Osteocyte (in vitro differentiated cells): Measurements from ENCODE around the gene TYK2. TPM values are rescaled to one million over a fixed set of nuclear protein-coding genes. Genes with fewer than 3 reads are reported as not detected.

Experiments
- DNase-seq: peaks from one replicate; pipeline ENCODE4 v3.0.0; 2021; ENCODE audit warnings: mixed read lengths; ENCODE audit not compliant: unreplicated experiment; ENCODE audit errors: extremely low spot score
- H3K27ac Mint-ChIP-seq: one replicate; pipeline ENCODE4 v1.8.0; 2021; ENCODE audit warnings: mild to moderate bottlenecking, mixed read lengths; ENCODE audit not compliant: unreplicated experiment
- H3K27me3 Mint-ChIP-seq: one replicate; pipeline ENCODE4 v1.8.0; 2021; ENCODE audit warnings: mixed read lengths; ENCODE audit not compliant: unreplicated experiment
- H3K36me3 Mint-ChIP-seq: one replicate; pipeline ENCODE4 v1.8.0; 2021; ENCODE audit warnings: mixed read lengths; ENCODE audit not compliant: unreplicated experiment
- H3K4me1 Mint-ChIP-seq: one replicate; pipeline ENCODE4 v1.8.0; 2021; ENCODE audit warnings: mixed read lengths; ENCODE audit not compliant: unreplicated experiment
- H3K4me3 Mint-ChIP-seq: one replicate; pipeline ENCODE4 v1.8.0; 2021; ENCODE audit warnings: mild to moderate bottlenecking, moderate library complexity, mixed read lengths; ENCODE audit not compliant: unreplicated experiment
- H3K9me3 Mint-ChIP-seq: one replicate; pipeline ENCODE4 v1.8.0; 2021; ENCODE audit warnings: mixed read lengths; ENCODE audit not compliant: unreplicated experiment
- CTCF ChIP-seq: fragments of 200-600 bp; sonication (generic); IDR thresholded peaks from 2 replicates; pipeline ENCODE4 v1.5.0; 2021; ENCODE audit warnings: antibody characterized with exemption, mild to moderate bottlenecking, moderate library complexity
- total RNA-seq: library from RNA; stranded (reverse); gene quantifications from 2 replicates; pipeline ENCODE4 v1.2.1, GENCODE V29; 2021

Gene TYK2
- total RNA-seq, 1 donor from 2014 or later, result 136 TPM

- no peak for TF ChIP-seq CTCF
- DNase-seq, result no peak
- Mint-ChIP-seq H3K36me3 (peaks cover 23% of the 10 kb centered on the region), H3K9me3 (no peaks in the 10 kb centered on the region), H3K4me1 (no peaks in the 10 kb centered on the region), H3K27ac (no peak overlapping the region), H3K4me3 (no peak overlapping the region), H3K27me3 (no peaks in the 10 kb centered on the region)
These were observed 16.5 kb downstream of the TYK2 start for GRCh38 chr19:10363789-10364281.

- Mint-ChIP-seq H3K9me3 (no peaks in the 10 kb centered on the region), H3K4me1 (no peaks in the 10 kb centered on the region), H3K27me3 (no peaks in the 10 kb centered on the region), H3K4me3 (no peak overlapping the region), H3K36me3 (peaks cover 17% of the 10 kb centered on the region), H3K27ac (no peak overlapping the region)
- no peak for DNase-seq
- TF ChIP-seq CTCF, result no peak
These were observed 18.1 kb downstream of the TYK2 start for GRCh38 chr19:10362259-10362658.

- no peak overlapping the region for H3K27ac Mint-ChIP-seq
These were observed 18.8 kb downstream of the TYK2 start for GRCh38 chr19:10361569-10362011.

GRCh38 chr19:10356431-10356830, 23.9 kb downstream of the TYK2 start:
- no peak overlapping the region for H3K4me3 Mint-ChIP-seq
- no peak for TF ChIP-seq CTCF
- DNase-seq, result no peak
- no peaks in the 10 kb centered on the region for H3K27me3 Mint-ChIP-seq
- no peaks in the 10 kb centered on the region for H3K4me1 Mint-ChIP-seq
- no peak overlapping the region for H3K27ac Mint-ChIP-seq
- no peaks in the 10 kb centered on the region for H3K9me3 Mint-ChIP-seq
- H3K36me3 Mint-ChIP-seq, result peaks cover 22% of the 10 kb centered on the region

More at GRCh38 chr19:10361569-10362011, 18.8 kb downstream of the TYK2 start:
- no peaks in the 10 kb centered on the region for H3K27me3 Mint-ChIP-seq
- H3K36me3 Mint-ChIP-seq, result peaks cover 17% of the 10 kb centered on the region
- H3K4me1 Mint-ChIP-seq, result no peaks in the 10 kb centered on the region
- no peak for TF ChIP-seq CTCF
- H3K9me3 Mint-ChIP-seq, result no peaks in the 10 kb centered on the region
- DNase-seq, result no peak
- H3K4me3 Mint-ChIP-seq, result no peak overlapping the region

GRCh38 chr19:10353793-10354391, 26.5 kb downstream of the TYK2 start:
- peaks cover 25% of the 10 kb centered on the region for H3K36me3 Mint-ChIP-seq
- no peak for TF ChIP-seq CTCF
- no peaks in the 10 kb centered on the region for H3K27me3 Mint-ChIP-seq
- H3K27ac Mint-ChIP-seq, result no peak overlapping the region
- no peaks in the 10 kb centered on the region for H3K4me1 Mint-ChIP-seq
- no peak for DNase-seq
- no peak overlapping the region for H3K4me3 Mint-ChIP-seq
- H3K9me3 Mint-ChIP-seq, result no peaks in the 10 kb centered on the region
